ENCODE results near the gene AHCYL1. TPM values are rescaled to one million over a fixed set of nuclear protein-coding genes. Genes with fewer than 3 reads are reported as not detected.

AHCYL1 gene
- polyA plus RNA-seq, 1 experiment = 95.5 TPM

- TF ChIP-seq CTCF (IDR thresholded peaks at IDR 0.05; ENCODE audit: insufficient read depth, low read depth, low read length) = no peak
- ChIA-PET POLR2A (no interaction called here), CTCF (interaction anchor here (1.0 to 12.0 kb wide), 9 partner anchors 11 to 146 kb away, joined by 3 to 345 read pairs (median 4); no protein-coding TSS in a partner anchor)
- DNase-seq (ENCODE audit: low read depth) = no peak
- Histone ChIP-seq H3K36me3 (ENCODE audit: control insufficient read depth, insufficient read depth, low read length) (peaks cover 15% of the 10 kb centered on the region), H3K27me3 (ENCODE audit: control insufficient read depth, insufficient read depth, low read length) (no peaks in the 10 kb centered on the region), H3K4me3 (ENCODE audit: low read depth, low read length) (no peak overlapping the region)
Measured at GRCh38 chr1:110056285-110056683, 71.7 kb downstream of the AHCYL1 start.

- CTCF ChIA-PET = interaction anchor here (1.0 to 12.0 kb wide), 5 partner anchors 24 to 146 kb away, joined by 3 to 345 read pairs (median 4); no protein-coding TSS in a partner anchor
- Histone ChIP-seq H3K4me3 (ENCODE audit: low read depth, low read length) (no peak overlapping the region), H3K27me3 (ENCODE audit: control insufficient read depth, insufficient read depth, low read length) (no peaks in the 10 kb centered on the region), H3K36me3 (ENCODE audit: control insufficient read depth, insufficient read depth, low read length) (peaks cover 12% of the 10 kb centered on the region)
- peak; percentile 63 for DNase-seq (ENCODE audit: low read depth)
- POLR2A ChIA-PET = no interaction called here
- TF ChIP-seq CTCF (IDR thresholded peaks at IDR 0.05; ENCODE audit: insufficient read depth, low read depth, low read length) = no peak
Measured at GRCh38 chr1:110056776-110057175, 72.2 kb downstream of the AHCYL1 start.

- H3K4me3 ChIP-seq (ENCODE audit: low read depth, low read length) = no peak overlapping the region
- H3K27me3 ChIP-seq (ENCODE audit: control insufficient read depth, insufficient read depth, low read length) = no peaks in the 10 kb centered on the region
- peak; percentile 30 for DNase-seq (ENCODE audit: low read depth)
- no peak for TF ChIP-seq CTCF (IDR thresholded peaks at IDR 0.05; ENCODE audit: insufficient read depth, low read depth, low read length)
- ChIA-PET CTCF (interaction anchor here (0.8 to 12.0 kb wide), 7 partner anchors 13 to 281 kb away, joined by 3 to 345 read pairs (median 4); partner anchors contain the start of genes ALX3 and RBM15), POLR2A (interaction anchor here (0.6 kb wide), 1 partner anchor 22 kb away, joined by 3 read pairs; no protein-coding TSS in a partner anchor)
- peaks cover 8% of the 10 kb centered on the region for H3K36me3 ChIP-seq (ENCODE audit: control insufficient read depth, insufficient read depth, low read length)
Measured at GRCh38 chr1:110057963-110058518, 73.5 kb downstream of the AHCYL1 start.

- POLR2A ChIA-PET = interaction anchor here (0.6 kb wide), 1 partner anchor 22 kb away, joined by 3 read pairs; no protein-coding TSS in a partner anchor
- Histone ChIP-seq H3K4me3 (ENCODE audit: low read depth, low read length) (no peak overlapping the region), H3K36me3 (ENCODE audit: control insufficient read depth, insufficient read depth, low read length) (peaks cover 5% of the 10 kb centered on the region), H3K27me3 (ENCODE audit: control insufficient read depth, insufficient read depth, low read length) (no peaks in the 10 kb centered on the region)
- no peak for TF ChIP-seq CTCF (IDR thresholded peaks at IDR 0.05; ENCODE audit: insufficient read depth, low read depth, low read length)
- DNase-seq (ENCODE audit: low read depth) = no peak
- CTCF ChIA-PET = interaction anchor here (1.0 to 12.0 kb wide), 4 partner anchors 30 to 280 kb away, joined by 3 to 345 read pairs (median 4); partner anchors contain the start of gene RBM15
Measured at GRCh38 chr1:110058591-110058990, 74.0 kb downstream of the AHCYL1 start.

GRCh38 chr1:110059133-110059863 is 74.7 kb downstream of the AHCYL1 start:
- ChIA-PET POLR2A (no interaction called here), CTCF (interaction anchor here (0.6 to 12.0 kb wide), 14 partner anchors 9 to 60 kb away, joined by 3 to 345 read pairs (median 6); partner anchors contain the start of gene STRIP1)
- Histone ChIP-seq H3K36me3 (ENCODE audit: control insufficient read depth, insufficient read depth, low read length) (peaks cover 5% of the 10 kb centered on the region), H3K27me3 (ENCODE audit: control insufficient read depth, insufficient read depth, low read length) (no peaks in the 10 kb centered on the region), H3K4me3 (ENCODE audit: low read depth, low read length) (no peak overlapping the region)
- DNase-seq (ENCODE audit: low read depth) = no peak
- no peak for TF ChIP-seq CTCF (IDR thresholded peaks at IDR 0.05; ENCODE audit: insufficient read depth, low read depth, low read length)

Data from BJ (cell line).